ENCODE results near the gene PIAS4. TPM values are rescaled to one million over a fixed set of nuclear protein-coding genes. Genes with fewer than 3 reads are reported as not detected.
"Not testable (repeated sequence)": the region's sequence is repeated elsewhere in the genome, so short reads cannot be mapped to it uniquely, and the experiment has no call there.

PIAS4 gene
- total RNA-seq, 1 experiment from 2014 or later: 29.3 TPM

- Mint-ChIP-seq H3K36me3 (ENCODE audit: insufficient read depth, unreplicated experiment) (peaks cover 53% of the 10 kb centered on the region), H3K4me3 (ENCODE audit: low read depth, unreplicated experiment) (no peak overlapping the region), H3K4me1 (ENCODE audit: low read depth, unreplicated experiment) (no peaks in the 10 kb centered on the region), H3K9me3 (ENCODE audit: low read depth, unreplicated experiment) (no peaks in the 10 kb centered on the region), H3K27ac (ENCODE audit: unreplicated experiment) (no peak overlapping the region), H3K27me3 (ENCODE audit: unreplicated experiment) (no peaks in the 10 kb centered on the region)
- DNase-seq: no peak
- intact Hi-C loops (cut with micrococcal nuclease; ENCODE audit: unreplicated experiment): no loop called here
- TF ChIP-seq CTCF (IDR thresholded peaks at IDR 0.05; ENCODE audit: unreplicated experiment): no peak
- BruUV-seq (replicated peaks): no TSS peak
- CTCF ChIA-PET: interaction anchor here (0.7 kb wide), 1 partner anchor 62 kb away, joined by 10 read pairs; no protein-coding TSS in a partner anchor
These were observed 43.9 kb upstream of the PIAS4 start for GRCh38 chr19:3963458-3964255.

- Mint-ChIP-seq H3K9me3 (ENCODE audit: low read depth, unreplicated experiment) (no peaks in the 10 kb centered on the region), H3K4me3 (ENCODE audit: low read depth, unreplicated experiment) (no peak overlapping the region), H3K27me3 (ENCODE audit: unreplicated experiment) (no peaks in the 10 kb centered on the region), H3K27ac (ENCODE audit: unreplicated experiment) (no peak overlapping the region), H3K4me1 (ENCODE audit: low read depth, unreplicated experiment) (peaks cover 5% of the 10 kb centered on the region), H3K36me3 (ENCODE audit: insufficient read depth, unreplicated experiment) (peaks cover 57% of the 10 kb centered on the region)
- no peak for DNase-seq
- intact Hi-C loops (cut with micrococcal nuclease; ENCODE audit: unreplicated experiment): loop anchor here (5.0 kb wide), 1 partner anchor 107 kb away; no protein-coding TSS in a partner anchor
- CTCF ChIA-PET: interaction anchor here (0.7 kb wide), 1 partner anchor 61 kb away, joined by 10 read pairs; no protein-coding TSS in a partner anchor
- BruUV-seq (replicated peaks): no TSS peak
- no peak for TF ChIP-seq CTCF (IDR thresholded peaks at IDR 0.05; ENCODE audit: unreplicated experiment)
These were observed 43.0 kb upstream of the PIAS4 start for GRCh38 chr19:3964256-3965194.

GRCh38 chr19:3966051-3967017, 41.2 kb upstream of the PIAS4 start:
- DNase-seq: no peak
- no peak for TF ChIP-seq CTCF (IDR thresholded peaks at IDR 0.05; ENCODE audit: unreplicated experiment)
- Mint-ChIP-seq H3K36me3 (ENCODE audit: insufficient read depth, unreplicated experiment) (peaks cover 67% of the 10 kb centered on the region), H3K4me3 (ENCODE audit: low read depth, unreplicated experiment) (no peak overlapping the region), H3K9me3 (ENCODE audit: low read depth, unreplicated experiment) (no peaks in the 10 kb centered on the region), H3K27me3 (ENCODE audit: unreplicated experiment) (no peaks in the 10 kb centered on the region), H3K27ac (ENCODE audit: unreplicated experiment) (no peak overlapping the region), H3K4me1 (ENCODE audit: low read depth, unreplicated experiment) (peaks cover 14% of the 10 kb centered on the region)
- no TSS peak for BruUV-seq (replicated peaks)
- CTCF ChIA-PET: interaction anchor here (0.7 kb wide), 1 partner anchor 18 kb away, joined by 3 read pairs; no protein-coding TSS in a partner anchor
- intact Hi-C loops (cut with micrococcal nuclease; ENCODE audit: unreplicated experiment): loop anchor here (5.0 kb wide), 1 partner anchor 109 kb away; no protein-coding TSS in a partner anchor

- not testable (repeated sequence) for H3K27ac Mint-ChIP-seq (ENCODE audit: unreplicated experiment); DNase-seq; H3K27me3 Mint-ChIP-seq (ENCODE audit: unreplicated experiment); H3K9me3 Mint-ChIP-seq (ENCODE audit: low read depth, unreplicated experiment); H3K4me3 Mint-ChIP-seq (ENCODE audit: low read depth, unreplicated experiment); BruUV-seq (replicated peaks)
- CTCF ChIA-PET: interaction anchor here (1.7 to 2.2 kb wide), 4 partner anchors 17 to 119 kb away, joined by 8 to 10 read pairs (median 9); partner anchors contain the start of gene EEF2
- Mint-ChIP-seq H3K4me1 (ENCODE audit: low read depth, unreplicated experiment) (peaks cover 14% of the 10 kb centered on the region), H3K36me3 (ENCODE audit: insufficient read depth, unreplicated experiment) (peaks cover 73% of the 10 kb centered on the region)
- intact Hi-C loops (cut with micrococcal nuclease; ENCODE audit: unreplicated experiment): loop anchor here (5.0 kb wide), 1 partner anchor 111 kb away; no protein-coding TSS in a partner anchor
These were observed 39.6 kb upstream of the PIAS4 start for GRCh38 chr19:3967983-3968382.

All from Calu3 (cell line).